ENCODE measurements around the gene TRAPPC2L. TPM values are rescaled to one million over a fixed set of nuclear protein-coding genes. Genes with fewer than 3 reads are reported as not detected.

Gene TRAPPC2L
- total RNA-seq, 1 experiment from 2014 or later = 82.0 TPM

- H3K4me1 Mint-ChIP-seq = no peaks in the 10 kb centered on the region
- ATAC-seq (peak; percentile 76), DNase-seq (ENCODE audit: low spot score) (peak; percentile 31)
- ChIA-PET CTCF (interaction anchor here (1.0 to 2.4 kb wide), 3 partner anchors 13 to 107 kb away, joined by 3 to 9 read pairs (median 7); partner anchors contain the start of genes GALNS and TRAPPC2L), POLR2A (no interaction called here)
- H3K36me3 Mint-ChIP-seq = peaks cover 4% of the 10 kb centered on the region
- peak overlapping the region; percentile 90 for H3K27ac Mint-ChIP-seq
- H3K4me3 Mint-ChIP-seq = no peak overlapping the region
- H3K9me3 Mint-ChIP-seq = no peaks in the 10 kb centered on the region
- H3K27me3 Mint-ChIP-seq (ENCODE audit: low read depth) = no peaks in the 10 kb centered on the region
- TF ChIP-seq, protein P1, sequence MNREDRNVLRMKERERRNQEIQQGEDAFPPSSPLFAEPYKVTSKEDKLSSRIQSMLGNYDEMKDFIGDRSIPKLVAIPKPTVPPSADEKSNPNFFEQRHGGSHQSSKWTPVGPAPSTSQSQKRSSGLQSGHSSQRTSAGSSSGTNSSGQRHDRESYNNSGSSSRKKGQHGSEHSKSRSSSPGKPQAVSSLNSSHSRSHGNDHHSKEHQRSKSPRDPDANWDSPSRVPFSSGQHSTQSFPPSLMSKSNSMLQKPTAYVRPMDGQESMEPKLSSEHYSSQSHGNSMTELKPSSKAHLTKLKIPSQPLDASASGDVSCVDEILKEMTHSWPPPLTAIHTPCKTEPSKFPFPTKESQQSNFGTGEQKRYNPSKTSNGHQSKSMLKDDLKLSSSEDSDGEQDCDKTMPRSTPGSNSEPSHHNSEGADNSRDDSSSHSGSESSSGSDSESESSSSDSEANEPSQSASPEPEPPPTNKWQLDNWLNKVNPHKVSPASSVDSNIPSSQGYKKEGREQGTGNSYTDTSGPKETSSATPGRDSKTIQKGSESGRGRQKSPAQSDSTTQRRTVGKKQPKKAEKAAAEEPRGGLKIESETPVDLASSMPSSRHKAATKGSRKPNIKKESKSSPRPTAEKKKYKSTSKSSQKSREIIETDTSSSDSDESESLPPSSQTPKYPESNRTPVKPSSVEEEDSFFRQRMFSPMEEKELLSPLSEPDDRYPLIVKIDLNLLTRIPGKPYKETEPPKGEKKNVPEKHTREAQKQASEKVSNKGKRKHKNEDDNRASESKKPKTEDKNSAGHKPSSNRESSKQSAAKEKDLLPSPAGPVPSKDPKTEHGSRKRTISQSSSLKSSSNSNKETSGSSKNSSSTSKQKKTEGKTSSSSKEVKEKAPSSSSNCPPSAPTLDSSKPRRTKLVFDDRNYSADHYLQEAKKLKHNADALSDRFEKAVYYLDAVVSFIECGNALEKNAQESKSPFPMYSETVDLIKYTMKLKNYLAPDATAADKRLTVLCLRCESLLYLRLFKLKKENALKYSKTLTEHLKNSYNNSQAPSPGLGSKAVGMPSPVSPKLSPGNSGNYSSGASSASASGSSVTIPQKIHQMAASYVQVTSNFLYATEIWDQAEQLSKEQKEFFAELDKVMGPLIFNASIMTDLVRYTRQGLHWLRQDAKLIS (CRISPR knock-in tag; IDR thresholded peaks at IDR 0.05; ENCODE audit: borderline replicate concordance) = no peak
- TF ChIP-seq OVOL2 (CRISPR knock-in tag; IDR thresholded peaks at IDR 0.05; ENCODE audit: borderline replicate concordance) (no peak), GTF2I (CRISPR knock-in tag; conservative IDR thresholded peaks at IDR 0.05) (no peak), FOXJ3 (CRISPR knock-in tag; IDR thresholded peaks at IDR 0.05; ENCODE audit: borderline replicate concordance) (no peak), NR2C2 (CRISPR knock-in tag; IDR thresholded peaks at IDR 0.05) (no peak), PRRX2 (CRISPR knock-in tag; IDR thresholded peaks at IDR 0.05) (no peak)
- TF ChIP-seq, protein P2, sequence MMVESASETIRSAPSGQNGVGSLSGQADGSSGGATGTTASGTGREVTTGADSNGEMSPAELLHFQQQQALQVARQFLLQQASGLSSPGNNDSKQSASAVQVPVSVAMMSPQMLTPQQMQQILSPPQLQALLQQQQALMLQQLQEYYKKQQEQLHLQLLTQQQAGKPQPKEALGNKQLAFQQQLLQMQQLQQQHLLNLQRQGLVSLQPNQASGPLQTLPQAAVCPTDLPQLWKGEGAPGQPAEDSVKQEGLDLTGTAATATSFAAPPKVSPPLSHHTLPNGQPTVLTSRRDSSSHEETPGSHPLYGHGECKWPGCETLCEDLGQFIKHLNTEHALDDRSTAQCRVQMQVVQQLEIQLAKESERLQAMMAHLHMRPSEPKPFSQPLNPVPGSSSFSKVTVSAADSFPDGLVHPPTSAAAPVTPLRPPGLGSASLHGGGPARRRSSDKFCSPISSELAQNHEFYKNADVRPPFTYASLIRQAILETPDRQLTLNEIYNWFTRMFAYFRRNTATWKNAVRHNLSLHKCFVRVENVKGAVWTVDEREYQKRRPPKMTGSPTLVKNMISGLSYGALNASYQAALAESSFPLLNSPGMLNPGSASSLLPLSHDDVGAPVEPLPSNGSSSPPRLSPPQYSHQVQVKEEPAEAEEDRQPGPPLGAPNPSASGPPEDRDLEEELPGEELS (CRISPR knock-in tag; IDR thresholded peaks at IDR 0.05) = no peak
These were observed 12.4 kb upstream of the TRAPPC2L start for GRCh38 chr16:88844419-88845036.

DNA sequence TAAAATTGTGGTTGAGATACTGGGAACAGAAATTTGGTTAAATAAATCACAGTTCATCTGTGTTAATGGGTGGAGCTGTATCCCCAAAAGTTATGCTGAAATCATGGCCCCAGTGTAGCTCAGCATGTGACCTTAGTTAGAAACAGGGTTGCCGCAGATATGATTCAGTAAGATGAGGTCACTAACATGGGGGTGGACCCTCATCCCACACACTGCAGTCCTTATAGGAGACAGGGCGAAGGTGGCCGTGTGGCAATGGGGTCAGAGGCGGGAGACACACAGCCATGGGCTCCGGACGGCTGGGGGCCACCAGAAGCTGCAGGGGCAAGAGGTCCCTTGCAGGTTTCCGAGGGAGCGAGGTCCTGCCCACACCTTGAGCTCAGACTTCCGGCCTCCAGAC lies 10.8 kb upstream of the TRAPPC2L start:
- Mint-ChIP-seq H3K27me3 (ENCODE audit: low read depth) (no peaks in the 10 kb centered on the region), H3K27ac (no peak overlapping the region), H3K4me3 (no peak overlapping the region), H3K36me3 (peaks cover 3% of the 10 kb centered on the region), H3K9me3 (no peaks in the 10 kb centered on the region), H3K4me1 (no peaks in the 10 kb centered on the region)
- POLR2A ChIA-PET = no interaction called here
- DNase-seq (ENCODE audit: low spot score) (no peak), ATAC-seq (no peak)
- CTCF ChIA-PET = interaction anchor here (0.6 to 2.4 kb wide), 4 partner anchors 20 to 321 kb away, joined by 3 to 7 read pairs (median 4); no protein-coding TSS in a partner anchor
- TF ChIP-seq, protein P3, sequence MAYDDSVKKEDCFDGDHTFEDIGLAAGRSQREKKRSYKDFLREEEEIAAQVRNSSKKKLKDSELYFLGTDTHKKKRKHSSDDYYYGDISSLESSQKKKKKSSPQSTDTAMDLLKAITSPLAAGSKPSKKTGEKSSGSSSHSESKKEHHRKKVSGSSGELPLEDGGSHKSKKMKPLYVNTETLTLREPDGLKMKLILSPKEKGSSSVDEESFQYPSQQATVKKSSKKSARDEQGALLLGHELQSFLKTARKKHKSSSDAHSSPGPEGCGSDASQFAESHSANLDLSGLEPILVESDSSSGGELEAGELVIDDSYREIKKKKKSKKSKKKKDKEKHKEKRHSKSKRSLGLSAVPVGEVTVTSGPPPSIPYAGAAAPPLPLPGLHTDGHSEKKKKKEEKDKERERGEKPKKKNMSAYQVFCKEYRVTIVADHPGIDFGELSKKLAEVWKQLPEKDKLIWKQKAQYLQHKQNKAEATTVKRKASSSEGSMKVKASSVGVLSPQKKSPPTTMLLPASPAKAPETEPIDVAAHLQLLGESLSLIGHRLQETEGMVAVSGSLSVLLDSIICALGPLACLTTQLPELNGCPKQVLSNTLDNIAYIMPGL (CRISPR knock-in tag; IDR thresholded peaks at IDR 0.05) = no peak
- no peak for TF ChIP-seq ETV6 (CRISPR knock-in tag; IDR thresholded peaks at IDR 0.05)
- TF ChIP-seq, protein P4, sequence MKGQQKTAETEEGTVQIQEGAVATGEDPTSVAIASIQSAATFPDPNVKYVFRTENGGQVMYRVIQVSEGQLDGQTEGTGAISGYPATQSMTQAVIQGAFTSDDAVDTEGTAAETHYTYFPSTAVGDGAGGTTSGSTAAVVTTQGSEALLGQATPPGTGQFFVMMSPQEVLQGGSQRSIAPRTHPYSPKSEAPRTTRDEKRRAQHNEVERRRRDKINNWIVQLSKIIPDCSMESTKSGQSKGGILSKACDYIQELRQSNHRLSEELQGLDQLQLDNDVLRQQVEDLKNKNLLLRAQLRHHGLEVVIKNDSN (CRISPR knock-in tag; IDR thresholded peaks at IDR 0.05) = no peak
- TF ChIP-seq OVOL2 (CRISPR knock-in tag; IDR thresholded peaks at IDR 0.05; ENCODE audit: borderline replicate concordance) = no peak
- TF ChIP-seq ZMAT4 (CRISPR knock-in tag; IDR thresholded peaks at IDR 0.05) = no peak
- TF ChIP-seq ZNF423 (CRISPR knock-in tag; IDR thresholded peaks at IDR 0.05) = no peak
- TF ChIP-seq, protein P5, sequence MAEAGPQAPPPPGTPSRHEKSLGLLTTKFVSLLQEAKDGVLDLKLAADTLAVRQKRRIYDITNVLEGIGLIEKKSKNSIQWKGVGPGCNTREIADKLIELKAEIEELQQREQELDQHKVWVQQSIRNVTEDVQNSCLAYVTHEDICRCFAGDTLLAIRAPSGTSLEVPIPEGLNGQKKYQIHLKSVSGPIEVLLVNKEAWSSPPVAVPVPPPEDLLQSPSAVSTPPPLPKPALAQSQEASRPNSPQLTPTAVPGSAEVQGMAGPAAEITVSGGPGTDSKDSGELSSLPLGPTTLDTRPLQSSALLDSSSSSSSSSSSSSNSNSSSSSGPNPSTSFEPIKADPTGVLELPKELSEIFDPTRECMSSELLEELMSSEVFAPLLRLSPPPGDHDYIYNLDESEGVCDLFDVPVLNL (CRISPR knock-in tag; IDR thresholded peaks at IDR 0.05; ENCODE audit: borderline replicate concordance, low read depth) = no peak
- no peak for TF ChIP-seq ATF1 (CRISPR knock-in tag; IDR thresholded peaks at IDR 0.05)
- TF ChIP-seq, protein P6, sequence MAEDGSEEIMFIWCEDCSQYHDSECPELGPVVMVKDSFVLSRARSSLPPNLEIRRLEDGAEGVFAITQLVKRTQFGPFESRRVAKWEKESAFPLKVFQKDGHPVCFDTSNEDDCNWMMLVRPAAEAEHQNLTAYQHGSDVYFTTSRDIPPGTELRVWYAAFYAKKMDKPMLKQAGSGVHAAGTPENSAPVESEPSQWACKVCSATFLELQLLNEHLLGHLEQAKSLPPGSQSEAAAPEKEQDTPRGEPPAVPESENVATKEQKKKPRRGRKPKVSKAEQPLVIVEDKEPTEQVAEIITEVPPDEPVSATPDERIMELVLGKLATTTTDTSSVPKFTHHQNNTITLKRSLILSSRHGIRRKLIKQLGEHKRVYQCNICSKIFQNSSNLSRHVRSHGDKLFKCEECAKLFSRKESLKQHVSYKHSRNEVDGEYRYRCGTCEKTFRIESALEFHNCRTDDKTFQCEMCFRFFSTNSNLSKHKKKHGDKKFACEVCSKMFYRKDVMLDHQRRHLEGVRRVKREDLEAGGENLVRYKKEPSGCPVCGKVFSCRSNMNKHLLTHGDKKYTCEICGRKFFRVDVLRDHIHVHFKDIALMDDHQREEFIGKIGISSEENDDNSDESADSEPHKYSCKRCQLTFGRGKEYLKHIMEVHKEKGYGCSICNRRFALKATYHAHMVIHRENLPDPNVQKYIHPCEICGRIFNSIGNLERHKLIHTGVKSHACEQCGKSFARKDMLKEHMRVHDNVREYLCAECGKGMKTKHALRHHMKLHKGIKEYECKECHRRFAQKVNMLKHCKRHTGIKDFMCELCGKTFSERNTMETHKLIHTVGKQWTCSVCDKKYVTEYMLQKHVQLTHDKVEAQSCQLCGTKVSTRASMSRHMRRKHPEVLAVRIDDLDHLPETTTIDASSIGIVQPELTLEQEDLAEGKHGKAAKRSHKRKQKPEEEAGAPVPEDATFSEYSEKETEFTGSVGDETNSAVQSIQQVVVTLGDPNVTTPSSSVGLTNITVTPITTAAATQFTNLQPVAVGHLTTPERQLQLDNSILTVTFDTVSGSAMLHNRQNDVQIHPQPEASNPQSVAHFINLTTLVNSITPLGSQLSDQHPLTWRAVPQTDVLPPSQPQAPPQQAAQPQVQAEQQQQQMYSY (CRISPR knock-in tag; IDR thresholded peaks at IDR 0.05) = no peak
- no peak for TF ChIP-seq GRHL2 (CRISPR knock-in tag; IDR thresholded peaks at IDR 0.05; ENCODE audit: insufficient replicate concordance, severe bottlenecking)
- TF ChIP-seq ZNF281 (CRISPR knock-in tag; IDR thresholded peaks at IDR 0.05) = no peak

Data from WTC11 (cell line).